Measurements from ENCODE around the gene SLC25A44. TPM values are rescaled to one million over a fixed set of nuclear protein-coding genes. Genes with fewer than 3 reads are reported as not detected.
"Not testable (repeated sequence)": the region's sequence is repeated elsewhere in the genome, so short reads cannot be mapped to it uniquely, and the experiment has no call there.

SLC25A44 gene
- total RNA-seq, 1 donor, result 12.7 TPM

DNA sequence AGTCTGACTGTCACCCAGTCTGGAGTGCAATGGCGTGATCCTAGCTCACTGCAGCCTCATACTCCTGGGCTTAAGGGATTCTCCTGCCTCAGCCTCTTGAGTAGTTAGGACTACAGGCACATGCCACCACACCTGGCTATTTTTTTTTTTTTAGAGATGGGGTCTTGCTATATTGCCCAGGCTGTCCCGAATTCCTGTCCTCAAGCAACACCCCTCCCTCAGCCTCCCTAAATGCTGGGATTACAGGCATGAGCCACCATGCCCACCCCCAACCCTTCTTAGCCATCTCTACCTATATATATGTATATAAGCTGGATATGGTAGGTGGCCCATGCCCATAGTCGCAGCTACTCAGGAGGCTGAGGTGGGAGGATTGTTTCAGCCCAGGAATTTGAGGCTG is 13.4 kb upstream of the SLC25A44 start:
- Histone ChIP-seq H3K4me1 (ENCODE audit: insufficient read depth, low read length) (peaks cover 11% of the 10 kb centered on the region), H3K27me3 (ENCODE audit: insufficient read depth, low read length) (no peaks in the 10 kb centered on the region), H3K9me3 (ENCODE audit: low read depth, low read length) (no peaks in the 10 kb centered on the region), H3K4me3 (ENCODE audit: low read length) (no peak overlapping the region)

DNA sequence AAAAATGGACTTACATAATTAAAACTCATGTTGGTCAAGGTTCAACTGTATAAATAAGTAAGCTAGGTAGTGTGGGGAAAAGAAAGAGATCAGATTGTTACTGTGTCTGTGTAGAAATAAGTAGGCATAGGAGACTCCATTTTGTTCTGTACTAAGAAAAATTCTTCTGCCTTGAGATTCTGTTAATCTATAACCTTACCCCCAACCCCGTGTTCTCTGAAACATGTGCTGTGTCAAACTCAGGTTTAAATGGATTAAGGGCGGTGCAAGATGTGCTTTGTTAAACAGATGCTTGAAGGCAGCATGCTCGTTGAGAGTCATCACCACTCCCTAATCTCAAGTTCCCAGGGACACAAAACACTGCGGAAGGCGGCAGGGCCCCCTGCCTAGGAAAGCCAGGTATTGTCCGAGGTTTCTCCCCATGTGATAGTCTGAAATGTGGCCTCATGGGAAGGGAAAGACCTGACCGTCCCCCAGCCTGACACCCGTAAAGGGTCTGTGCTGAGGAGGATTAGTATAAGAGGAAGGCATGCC is 12.4 kb upstream of the SLC25A44 start:
- H3K4me1 ChIP-seq (ENCODE audit: insufficient read depth, low read length), result peaks cover 11% of the 10 kb centered on the region
- H3K9me3 ChIP-seq (ENCODE audit: low read depth, low read length); H3K4me3 ChIP-seq (ENCODE audit: low read length); H3K27me3 ChIP-seq (ENCODE audit: insufficient read depth, low read length): not testable (repeated sequence)

DNA sequence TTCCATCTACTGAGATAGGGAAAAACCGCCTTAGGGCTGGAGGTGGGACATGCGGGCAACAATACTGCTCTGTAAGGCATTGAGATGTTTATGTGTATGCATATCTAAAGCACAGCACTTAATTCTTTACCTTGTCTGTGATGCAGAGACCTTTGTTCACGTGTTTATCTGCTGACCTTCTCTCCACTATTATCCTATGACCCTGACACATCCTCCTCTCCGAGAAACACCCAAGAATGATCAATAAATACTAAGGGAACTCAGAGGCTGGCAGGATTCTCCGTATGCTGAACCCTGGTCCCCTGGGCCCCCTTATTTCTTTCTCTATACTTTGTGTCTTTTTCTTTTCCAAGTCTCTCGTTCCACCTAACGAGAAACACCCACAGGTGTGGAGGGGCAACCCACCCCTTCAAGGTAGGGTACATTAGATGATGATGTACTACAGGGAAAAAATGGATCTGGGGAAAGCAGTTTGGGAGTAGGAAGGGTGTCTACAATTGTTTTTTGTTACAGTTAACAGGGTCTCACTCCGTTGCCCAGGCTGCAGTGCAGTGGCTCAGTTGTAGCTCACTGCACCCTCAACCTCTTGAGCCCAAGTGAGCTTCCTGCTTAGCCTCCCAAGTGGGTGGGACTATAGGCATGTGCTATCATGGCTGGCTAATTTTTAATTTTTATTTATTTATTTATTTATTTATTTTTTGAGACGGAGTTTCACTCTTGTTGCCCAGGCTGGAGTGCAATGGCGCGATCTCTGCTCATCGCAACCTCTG is 11.7 kb upstream of the SLC25A44 start:
- not testable (repeated sequence) for H3K4me3 ChIP-seq (ENCODE audit: low read length); H3K27me3 ChIP-seq (ENCODE audit: insufficient read depth, low read length); H3K9me3 ChIP-seq (ENCODE audit: low read depth, low read length)
- peaks cover 11% of the 10 kb centered on the region for H3K4me1 ChIP-seq (ENCODE audit: insufficient read depth, low read length)

DNA sequence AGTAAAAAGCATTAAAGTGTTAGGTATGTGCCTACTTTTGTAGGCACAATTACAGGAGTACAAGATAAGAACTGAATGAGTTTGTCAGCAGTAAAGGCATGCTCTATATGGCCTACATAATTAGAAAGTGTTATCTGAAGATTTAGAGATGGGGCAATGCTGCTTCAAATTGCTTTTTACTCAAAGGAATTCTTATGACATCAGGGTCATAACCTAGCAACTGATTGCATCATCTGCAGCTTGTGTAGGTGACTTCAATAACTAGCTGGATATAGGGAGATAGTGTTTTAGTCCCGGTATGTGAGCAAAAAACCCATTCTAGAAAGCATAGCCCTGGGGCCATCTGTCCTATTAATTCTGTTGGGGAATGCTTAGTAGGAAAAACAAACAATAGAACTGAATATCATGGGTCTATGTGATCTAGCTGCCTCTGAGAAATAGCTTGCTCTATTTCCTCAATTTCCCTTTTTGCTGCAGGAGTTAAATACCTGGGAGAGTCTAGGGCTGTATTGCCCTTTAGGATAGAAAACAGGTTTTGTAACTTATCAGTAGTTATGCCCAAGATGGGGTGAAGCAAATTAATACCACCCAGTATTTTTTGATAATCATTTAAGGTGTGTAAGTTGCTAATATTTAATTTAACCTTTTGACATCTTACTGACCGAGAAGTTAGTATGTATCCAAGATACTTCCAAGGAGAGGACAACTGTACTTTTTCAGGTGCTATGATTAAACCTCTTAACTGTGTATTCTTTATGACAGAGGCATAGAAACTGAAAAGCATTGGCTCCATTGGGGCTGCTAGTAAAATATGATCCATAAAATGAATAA is 7.3 kb upstream of the SLC25A44 start:
- not testable (repeated sequence) for H3K27me3 ChIP-seq (ENCODE audit: insufficient read depth, low read length); H3K9me3 ChIP-seq (ENCODE audit: low read depth, low read length); H3K4me1 ChIP-seq (ENCODE audit: insufficient read depth, low read length); H3K4me3 ChIP-seq (ENCODE audit: low read length)

DNA sequence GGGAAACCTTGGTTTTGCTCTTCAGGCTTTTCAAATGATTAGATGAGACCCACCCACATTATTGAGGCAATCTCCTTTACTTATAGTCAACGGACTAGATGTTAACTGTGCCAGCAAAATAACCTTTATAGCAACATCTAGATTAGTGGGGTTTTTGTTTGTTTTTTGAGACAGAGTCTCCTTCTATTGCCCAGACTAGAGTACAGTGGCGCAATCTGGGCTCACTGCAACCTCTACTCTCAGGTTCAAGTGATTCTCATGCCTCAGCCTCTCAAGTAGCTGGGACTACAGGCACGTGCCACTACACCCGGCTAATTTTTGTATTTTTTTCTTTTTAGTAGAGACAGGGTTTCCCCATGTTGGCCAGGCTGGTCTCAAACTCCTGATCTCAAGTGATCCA is 3.6 kb upstream of the SLC25A44 start:
- H3K4me1 ChIP-seq (ENCODE audit: insufficient read depth, low read length), result peaks cover 20% of the 10 kb centered on the region
- not testable (repeated sequence) for H3K9me3 ChIP-seq (ENCODE audit: low read depth, low read length); H3K4me3 ChIP-seq (ENCODE audit: low read length); H3K27me3 ChIP-seq (ENCODE audit: insufficient read depth, low read length)

DNA sequence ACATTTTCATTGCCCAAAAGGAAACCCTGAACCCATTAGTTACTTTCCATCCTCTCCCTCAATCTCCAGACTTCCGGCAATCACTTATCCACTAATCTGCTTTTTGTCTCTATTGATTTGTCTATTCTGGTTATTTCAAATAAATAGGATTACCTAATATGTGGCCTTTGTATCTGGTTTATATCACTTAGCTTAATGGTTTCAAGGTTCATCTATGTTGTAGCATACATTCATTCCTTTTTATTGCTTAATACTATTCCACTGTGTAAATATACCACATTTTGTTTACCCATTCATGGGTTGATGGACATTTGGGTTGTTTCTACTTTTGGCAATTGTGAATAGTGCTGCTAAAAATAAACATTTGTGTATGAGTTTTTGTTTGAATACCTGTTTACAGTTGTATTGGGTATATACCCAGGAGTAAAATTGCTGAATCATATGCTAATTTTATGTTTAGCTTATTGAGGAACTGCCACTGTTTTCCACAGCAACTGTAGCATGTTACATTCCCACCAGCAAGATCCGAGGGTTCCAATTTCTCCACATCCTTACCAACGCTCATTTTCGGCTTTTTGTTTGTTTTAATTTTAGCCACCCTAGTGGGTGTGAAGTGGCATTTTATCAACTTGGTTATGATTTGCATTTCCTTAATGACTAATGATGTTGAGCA is 2.5 kb upstream of the SLC25A44 start:
- Histone ChIP-seq H3K27me3 (ENCODE audit: insufficient read depth, low read length) (no peaks in the 10 kb centered on the region), H3K9me3 (ENCODE audit: low read depth, low read length) (no peaks in the 10 kb centered on the region), H3K4me3 (ENCODE audit: low read length) (no peak overlapping the region), H3K4me1 (ENCODE audit: insufficient read depth, low read length) (peaks cover 31% of the 10 kb centered on the region)

DNA sequence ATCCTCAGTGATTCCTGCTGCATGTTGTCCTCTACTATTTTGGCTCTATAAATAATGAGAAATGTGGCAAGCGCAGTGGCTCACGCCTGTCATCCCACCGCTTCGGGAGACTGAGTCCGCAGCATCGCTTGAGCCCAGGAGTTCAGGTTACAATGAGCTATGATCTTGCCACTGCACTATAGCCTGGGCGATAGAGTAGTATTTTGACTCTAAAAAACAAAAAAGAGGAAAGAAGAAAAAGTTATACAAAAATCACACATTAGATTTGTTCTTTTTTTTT is 756 bp upstream of the SLC25A44 start:
- Histone ChIP-seq H3K4me3 (ENCODE audit: low read length) (peak overlapping the region; percentile 87), H3K4me1 (ENCODE audit: insufficient read depth, low read length) (peaks cover 37% of the 10 kb centered on the region), H3K9me3 (ENCODE audit: low read depth, low read length) (no peaks in the 10 kb centered on the region), H3K27me3 (ENCODE audit: insufficient read depth, low read length) (no peaks in the 10 kb centered on the region)

DNA sequence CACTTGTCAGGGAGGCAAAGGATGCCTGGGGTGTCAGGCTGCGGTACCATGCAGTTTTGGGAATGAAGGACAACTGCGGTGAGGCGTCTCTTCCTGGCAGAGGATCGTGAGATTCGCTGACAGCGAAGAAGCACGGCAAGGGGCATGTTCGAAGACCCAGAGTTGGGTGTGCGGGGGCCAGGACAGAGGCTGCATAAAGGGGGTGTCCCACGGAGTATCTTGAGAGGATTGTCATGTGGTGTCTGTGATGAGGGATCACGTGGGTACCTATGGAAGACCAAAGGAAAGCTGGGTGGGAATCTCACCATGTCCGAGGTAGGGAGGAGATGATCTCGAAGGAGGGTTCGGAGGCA is 372 bp downstream of the SLC25A44 start:
- Histone ChIP-seq H3K4me3 (ENCODE audit: low read length) (peak overlapping the region; percentile 87), H3K4me1 (ENCODE audit: insufficient read depth, low read length) (peaks cover 46% of the 10 kb centered on the region), H3K27me3 (ENCODE audit: insufficient read depth, low read length) (no peaks in the 10 kb centered on the region), H3K9me3 (ENCODE audit: low read depth, low read length) (no peaks in the 10 kb centered on the region)

DNA sequence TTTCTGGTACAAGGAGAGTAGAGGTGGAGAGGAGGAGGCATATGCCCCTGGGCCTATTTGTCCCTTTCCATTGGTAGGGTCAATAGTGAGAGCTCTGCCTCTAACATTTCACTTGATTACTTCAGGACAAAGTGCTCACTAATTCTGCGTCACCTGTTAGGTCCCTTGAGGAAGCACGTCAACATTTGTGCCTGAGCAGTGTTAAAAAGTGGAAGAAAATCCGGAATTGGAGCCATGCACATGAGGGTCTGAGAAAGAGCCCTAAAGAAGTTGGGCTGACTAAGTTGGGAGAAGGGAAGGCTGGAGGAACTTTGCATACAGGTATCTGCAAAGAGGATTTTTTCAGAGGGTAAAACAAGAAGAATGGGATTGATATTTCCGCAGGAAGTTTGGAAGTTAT is 1.9 kb downstream of the SLC25A44 start:
- H3K4me3 ChIP-seq (ENCODE audit: low read length), result no peak overlapping the region
- no peaks in the 10 kb centered on the region for H3K9me3 ChIP-seq (ENCODE audit: low read depth, low read length)
- no peaks in the 10 kb centered on the region for H3K27me3 ChIP-seq (ENCODE audit: insufficient read depth, low read length)
- peaks cover 56% of the 10 kb centered on the region for H3K4me1 ChIP-seq (ENCODE audit: insufficient read depth, low read length)

DNA sequence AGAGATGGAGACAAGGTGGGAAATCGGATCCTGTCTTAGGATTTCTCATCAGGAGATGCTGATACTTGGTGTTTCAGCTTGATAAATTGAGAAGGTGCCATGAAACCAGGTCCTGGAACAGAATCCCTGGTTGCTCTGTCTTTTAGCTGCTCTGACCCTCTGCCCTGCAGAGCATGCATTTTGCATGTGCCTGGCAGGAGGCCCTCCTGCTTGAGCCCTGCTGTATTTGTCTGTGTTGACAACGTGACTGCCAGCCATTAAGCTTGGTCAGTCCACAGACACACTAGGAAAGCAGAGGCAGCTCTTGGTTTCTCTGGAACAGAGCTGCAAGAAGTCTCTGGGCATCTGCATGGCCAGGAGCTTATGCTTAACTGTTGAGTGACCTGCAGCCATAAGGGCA is 2.5 kb downstream of the SLC25A44 start:
- Histone ChIP-seq H3K9me3 (ENCODE audit: low read depth, low read length) (no peaks in the 10 kb centered on the region), H3K27me3 (ENCODE audit: insufficient read depth, low read length) (no peaks in the 10 kb centered on the region), H3K4me3 (ENCODE audit: low read length) (no peak overlapping the region), H3K4me1 (ENCODE audit: insufficient read depth, low read length) (peaks cover 62% of the 10 kb centered on the region)

DNA sequence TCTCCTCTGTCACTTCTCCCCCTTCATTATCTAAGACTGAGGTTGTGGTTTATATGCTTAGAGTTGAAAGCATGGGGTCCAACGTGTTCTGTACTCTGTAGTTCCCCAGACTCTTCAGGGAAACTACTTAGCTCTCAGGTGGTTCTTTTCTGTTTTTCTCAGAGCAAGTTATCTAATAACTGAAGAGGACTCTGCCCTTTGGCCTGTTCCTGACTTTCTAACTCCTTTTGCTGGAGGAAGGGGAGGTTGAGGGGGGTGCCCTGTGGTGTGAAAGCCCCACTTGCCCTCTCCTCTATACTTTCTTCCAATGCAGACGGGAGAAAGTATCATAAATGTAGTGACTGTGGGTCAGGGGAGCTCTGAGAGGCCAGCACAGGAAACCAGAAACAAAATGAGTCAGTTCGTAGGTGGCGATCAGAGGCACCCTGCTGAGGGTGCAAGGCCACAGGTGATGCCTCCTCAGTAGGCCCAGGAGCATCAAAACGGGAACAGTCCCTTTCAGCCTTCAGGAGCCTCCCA is 5.0 kb downstream of the SLC25A44 start:
- H3K4me3 ChIP-seq (ENCODE audit: low read length), result no peak overlapping the region
- peaks cover 64% of the 10 kb centered on the region for H3K4me1 ChIP-seq (ENCODE audit: insufficient read depth, low read length)
- H3K27me3 ChIP-seq (ENCODE audit: insufficient read depth, low read length), result no peaks in the 10 kb centered on the region
- H3K9me3 ChIP-seq (ENCODE audit: low read depth, low read length), result no peaks in the 10 kb centered on the region

DNA sequence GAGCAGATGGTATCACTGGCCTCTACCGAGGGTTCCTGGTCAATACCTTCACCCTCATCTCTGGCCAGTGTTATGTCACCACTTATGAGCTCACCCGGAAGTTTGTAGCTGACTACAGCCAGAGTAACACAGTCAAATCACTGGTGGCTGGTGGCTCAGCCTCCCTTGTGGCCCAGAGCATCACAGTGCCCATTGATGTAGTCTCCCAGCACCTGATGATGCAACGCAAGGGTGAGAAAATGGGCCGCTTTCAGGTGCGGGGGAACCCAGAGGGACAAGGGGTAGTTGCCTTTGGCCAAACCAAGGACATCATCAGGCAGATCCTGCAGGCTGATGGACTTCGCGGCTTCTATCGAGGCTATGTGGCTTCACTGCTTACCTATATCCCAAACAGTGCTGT is 6.1 kb downstream of the SLC25A44 start:
- no peak overlapping the region for H3K4me3 ChIP-seq (ENCODE audit: low read length)
- H3K27me3 ChIP-seq (ENCODE audit: insufficient read depth, low read length), result no peaks in the 10 kb centered on the region
- peaks cover 56% of the 10 kb centered on the region for H3K4me1 ChIP-seq (ENCODE audit: insufficient read depth, low read length)
- H3K9me3 ChIP-seq (ENCODE audit: low read depth, low read length), result no peaks in the 10 kb centered on the region

DNA sequence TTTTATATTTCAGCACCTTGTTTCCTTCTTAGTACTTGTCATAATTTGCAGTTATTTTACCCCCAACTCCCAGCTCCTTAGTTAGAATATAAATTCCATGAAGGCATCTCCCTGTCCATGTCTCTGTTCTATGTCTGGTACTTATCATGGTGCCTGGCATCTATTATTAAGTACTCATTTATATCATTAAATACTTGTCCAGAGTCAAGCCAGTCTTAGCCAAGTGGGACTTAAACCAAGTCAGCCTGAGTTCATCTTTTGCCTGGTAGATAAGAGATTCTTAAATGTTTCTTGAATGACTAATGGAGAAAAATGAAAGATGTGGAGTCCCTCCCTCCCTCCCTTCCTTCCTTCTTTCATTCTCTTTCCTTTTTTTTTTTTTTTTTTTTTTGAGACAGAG is 9.4 kb downstream of the SLC25A44 start:
- H3K27me3 ChIP-seq (ENCODE audit: insufficient read depth, low read length), result no peaks in the 10 kb centered on the region
- no peak overlapping the region for H3K4me3 ChIP-seq (ENCODE audit: low read length)
- no peaks in the 10 kb centered on the region for H3K9me3 ChIP-seq (ENCODE audit: low read depth, low read length)
- H3K4me1 ChIP-seq (ENCODE audit: insufficient read depth, low read length), result peaks cover 37% of the 10 kb centered on the region

DNA sequence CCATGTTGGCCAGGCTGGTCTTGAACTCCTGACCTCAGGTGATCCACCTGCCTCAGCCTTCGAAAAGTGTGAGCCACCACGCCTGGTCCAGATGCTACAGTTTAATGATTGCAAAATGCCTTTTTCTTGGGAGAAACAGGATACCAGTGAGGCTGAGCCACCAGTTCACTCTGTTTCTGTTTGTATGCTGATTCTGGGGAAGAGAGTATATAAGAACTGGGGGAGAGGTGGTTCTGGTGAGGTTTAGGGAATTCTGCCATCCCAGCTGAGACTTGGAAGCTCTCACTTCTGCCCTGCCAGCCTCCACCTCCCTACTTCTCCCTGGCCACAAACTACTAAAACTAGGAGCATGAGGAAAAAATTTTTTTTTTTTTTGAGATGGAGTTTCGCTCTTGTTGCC is 10.8 kb downstream of the SLC25A44 start:
- Histone ChIP-seq H3K4me1 (ENCODE audit: insufficient read depth, low read length) (peaks cover 28% of the 10 kb centered on the region), H3K4me3 (ENCODE audit: low read length) (no peak overlapping the region), H3K27me3 (ENCODE audit: insufficient read depth, low read length) (no peaks in the 10 kb centered on the region), H3K9me3 (ENCODE audit: low read depth, low read length) (no peaks in the 10 kb centered on the region)

DNA sequence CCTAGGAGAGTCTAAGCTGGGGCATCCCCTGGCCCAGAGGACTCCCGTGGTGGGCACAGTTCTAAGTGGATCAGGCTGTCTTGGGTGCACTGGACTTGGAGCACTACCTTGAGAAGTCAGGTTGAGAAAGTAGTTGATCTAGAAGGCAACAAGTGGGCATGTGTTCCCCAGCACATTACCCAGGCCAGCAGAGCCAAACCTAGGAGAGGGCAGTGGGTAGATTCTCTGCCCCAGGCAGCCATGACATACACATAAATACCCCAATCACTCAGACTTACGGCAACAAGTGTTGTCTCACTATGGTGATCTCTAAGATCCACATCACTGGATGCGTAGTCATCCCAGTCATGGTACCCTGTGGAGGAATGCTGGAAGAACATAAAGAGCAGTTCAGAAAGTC is 17.3 kb downstream of the SLC25A44 start:
- Histone ChIP-seq H3K4me3 (ENCODE audit: low read length) (no peak overlapping the region), H3K4me1 (ENCODE audit: insufficient read depth, low read length) (peaks cover 25% of the 10 kb centered on the region), H3K9me3 (ENCODE audit: low read depth, low read length) (no peaks in the 10 kb centered on the region), H3K27me3 (ENCODE audit: insufficient read depth, low read length) (no peaks in the 10 kb centered on the region)
